Activated T-cell treated with anti-CD3 and anti-CD28 coated beads for 1 hour (primary cell): ENCODE measurements around the gene PRUNE2.

ENCODE experiments used
- DNase-seq: peaks from one replicate; pipeline ENCODE4 v3.0.0-alpha.2; 2020; ENCODE audit warnings: low read depth

The PRUNE2 gene

GRCh38 chr9:76571743-76572146 lies 334.2 kb downstream of the PRUNE2 start:
- no peak for DNase-seq

- DNase-seq = no peak
Measured at GRCh38 chr9:76571288-76571687, 334.6 kb downstream of the PRUNE2 start.

- DNase-seq = no peak
Measured at GRCh38 chr9:76570826-76571225, 335.1 kb downstream of the PRUNE2 start.

- no peak for DNase-seq
Measured at GRCh38 chr9:76567086-76567485, 338.8 kb downstream of the PRUNE2 start.

GRCh38 chr9:76564297-76564696 lies 341.6 kb downstream of the PRUNE2 start:
- DNase-seq = no peak

DNA sequence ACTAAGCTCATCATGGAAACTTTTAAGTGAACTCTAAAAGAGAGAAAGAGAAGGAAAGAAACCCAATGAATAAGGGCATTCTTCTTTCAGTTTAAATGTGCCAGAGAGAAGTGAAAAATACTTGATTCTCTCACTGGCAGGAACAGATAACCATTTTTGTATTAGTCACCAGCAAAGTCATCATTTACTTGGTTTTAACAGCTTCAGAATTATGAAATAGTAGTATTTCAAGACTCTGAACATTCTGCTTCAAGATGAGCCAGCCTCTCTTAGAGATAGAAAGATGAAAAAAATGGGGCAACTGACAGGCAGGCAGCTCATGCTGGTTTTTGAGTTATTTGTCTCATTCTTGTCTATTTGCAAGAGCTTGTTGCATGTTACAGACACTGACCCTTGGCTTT lies 343.4 kb downstream of the PRUNE2 start:
- DNase-seq = no peak

DNA sequence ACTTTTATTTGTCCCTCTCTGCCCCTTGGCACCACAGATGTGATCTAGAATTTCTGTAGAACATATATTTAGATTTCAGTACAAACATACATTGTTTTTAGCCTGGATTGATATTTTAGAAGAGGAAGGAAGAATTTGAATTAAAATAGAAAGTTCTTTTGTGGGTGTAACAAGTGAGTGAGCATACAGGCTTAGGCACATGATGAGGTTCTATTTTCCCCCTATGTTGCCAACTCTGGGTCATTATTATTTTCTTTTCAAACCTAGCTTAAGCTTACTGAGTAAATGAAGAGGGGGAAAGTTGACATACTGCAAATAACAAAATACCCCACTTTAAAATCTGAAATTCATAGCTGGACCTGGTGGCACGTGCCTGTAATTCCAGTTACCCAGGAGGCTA lies 344.0 kb downstream of the PRUNE2 start:
- DNase-seq = no peak
